HG03378 (cell line): Measurements from ENCODE around the gene PDHB.

Experiments
- ATAC-seq: cut with Tn5 transposase; IDR thresholded peaks from one replicate; pipeline ENCODE4 v1.9.1; 2021; ENCODE audit warnings: mild to moderate bottlenecking, moderate library complexity; ENCODE audit not compliant: unreplicated experiment

Gene PDHB

GRCh38 chr3:58404396-58404795, 29.2 kb downstream of the PDHB start:
- no peak for ATAC-seq

DNA sequence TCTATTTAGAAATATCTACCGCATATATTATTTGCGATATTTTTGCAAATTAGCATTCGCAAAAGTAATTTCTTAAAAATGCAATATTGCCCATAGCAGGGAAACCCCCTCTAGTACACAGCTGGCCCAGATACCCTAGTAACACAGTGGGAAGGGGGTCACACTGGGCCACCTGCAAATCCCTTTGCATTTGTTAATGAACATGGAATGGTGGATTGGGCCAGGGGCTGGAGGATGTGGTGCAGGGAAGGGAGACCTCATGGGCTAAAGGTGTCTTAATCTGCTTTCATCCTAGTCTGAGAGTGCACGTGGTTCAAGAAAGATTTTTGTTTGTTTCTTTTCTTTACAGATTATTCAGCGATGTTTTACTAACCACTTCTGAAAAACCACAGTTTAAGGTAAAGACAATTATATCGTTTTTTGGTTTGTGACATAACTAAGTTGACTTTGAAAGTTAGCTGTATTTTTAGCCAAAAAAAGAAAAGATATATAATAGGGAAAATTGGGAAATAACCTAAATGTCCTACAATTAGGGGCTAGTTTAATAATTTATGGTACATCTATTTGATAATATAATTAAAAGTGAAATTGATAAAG, 30.0 kb downstream of the PDHB start:
- no peak for ATAC-seq

DNA sequence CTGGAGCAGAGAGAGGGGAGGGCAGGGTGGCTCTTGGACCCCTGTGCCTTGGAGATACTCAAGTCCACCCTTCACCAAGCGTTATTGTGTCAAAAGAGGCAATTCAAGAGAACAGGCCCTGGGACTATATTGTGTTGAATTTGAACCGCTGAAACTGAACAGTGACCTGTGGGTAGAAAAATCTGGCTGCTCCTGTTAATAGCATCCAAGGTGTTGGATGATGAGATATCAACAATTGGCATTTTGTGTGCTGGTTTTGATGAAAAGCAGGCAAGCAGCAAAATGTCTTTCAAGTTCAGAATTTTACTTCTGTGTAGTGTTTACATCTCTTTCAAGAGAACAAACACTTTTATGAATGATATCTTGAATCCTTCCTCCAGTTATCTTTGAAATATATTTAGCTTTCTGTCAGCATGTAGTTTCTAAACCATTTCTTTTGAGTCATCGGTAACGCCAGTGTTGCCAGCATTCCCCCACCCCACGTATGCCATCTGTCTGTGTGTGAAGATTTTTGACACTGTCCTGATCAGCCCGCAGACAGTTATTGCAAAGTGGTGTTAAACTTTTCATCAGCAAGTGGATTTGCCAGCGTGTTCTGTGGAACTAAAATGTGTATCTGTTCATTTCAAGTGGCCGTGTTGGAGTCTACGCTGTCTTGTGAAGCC, 34.8 kb downstream of the PDHB start:
- ATAC-seq = no peak

- ATAC-seq = no peak
Measured at GRCh38 chr3:58394339-58394738, 39.3 kb downstream of the PDHB start.

GRCh38 chr3:58392181-58392580, 41.5 kb downstream of the PDHB start:
- no peak for ATAC-seq

- no peak for ATAC-seq
Measured at GRCh38 chr3:58391156-58391865, 42.3 kb downstream of the PDHB start.

- ATAC-seq = no peak
Measured at GRCh38 chr3:58388550-58389091, 45.0 kb downstream of the PDHB start.

- no peak for ATAC-seq
Measured at GRCh38 chr3:58387650-58388546, 45.7 kb downstream of the PDHB start.

- ATAC-seq = no peak
Measured at GRCh38 chr3:58386626-58387365, 46.8 kb downstream of the PDHB start.

DNA sequence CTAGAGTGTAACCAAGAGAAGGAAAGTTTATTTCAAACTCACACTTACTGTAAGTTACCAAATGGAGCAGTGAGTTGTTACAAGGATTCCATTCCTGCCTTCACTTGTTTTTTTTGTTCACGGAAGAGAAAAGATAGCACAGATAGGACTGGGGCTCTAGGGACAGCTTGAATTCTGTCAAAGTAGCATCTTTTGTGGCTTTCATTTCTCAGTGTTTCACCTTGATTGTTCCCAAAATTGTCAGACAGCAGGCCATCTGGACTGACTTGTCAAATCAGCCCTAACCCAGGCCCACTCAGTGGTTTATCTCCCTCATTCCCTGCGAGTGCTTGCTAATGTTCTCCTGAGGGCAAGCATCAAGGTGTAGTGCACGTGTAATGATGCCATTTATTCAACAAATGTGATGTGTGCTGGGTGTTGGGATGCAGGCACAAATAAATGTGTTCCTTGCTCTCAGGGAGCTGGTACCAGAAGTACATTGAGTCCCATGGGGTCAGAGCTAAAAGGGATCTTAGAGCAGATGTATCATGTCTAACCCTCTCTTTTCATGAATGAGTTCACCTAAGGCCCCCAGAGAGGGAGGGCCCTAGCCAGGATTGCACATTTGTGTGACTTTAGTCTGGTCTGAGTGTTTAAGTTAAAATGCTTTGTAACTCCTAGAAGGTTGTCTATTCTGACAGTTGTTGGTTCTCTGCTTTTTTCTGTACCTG, 49.1 kb downstream of the PDHB start:
- no peak for ATAC-seq

DNA sequence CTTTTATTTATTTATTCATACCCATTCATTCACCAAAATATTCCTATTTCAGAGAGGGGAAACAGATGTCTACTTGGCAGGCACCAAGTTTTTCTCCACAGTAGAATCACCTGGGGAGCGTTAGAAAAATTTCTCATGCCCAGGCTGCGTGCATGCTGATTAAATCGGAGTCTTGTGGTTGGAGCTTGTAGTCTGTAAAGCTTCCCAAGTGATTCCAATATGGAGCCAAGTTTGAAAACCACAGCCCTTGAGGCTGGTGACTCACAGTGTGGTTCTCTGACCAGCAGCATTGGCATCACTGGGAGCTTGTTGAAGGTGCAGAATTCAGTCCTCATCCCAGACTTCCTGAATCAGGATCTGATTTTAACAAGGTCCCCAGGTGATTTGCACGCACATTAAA, 49.7 kb downstream of the PDHB start:
- ATAC-seq = no peak

GRCh38 chr3:58383476-58383875, 50.2 kb downstream of the PDHB start:
- ATAC-seq = no peak

- no peak for ATAC-seq
Measured at GRCh38 chr3:58379351-58380073, 54.1 kb downstream of the PDHB start.

- ATAC-seq = no peak
Measured at GRCh38 chr3:58377750-58378149, 55.9 kb downstream of the PDHB start.
